ENCODE data around the gene TMCC2. TPM values are rescaled to one million over a fixed set of nuclear protein-coding genes. Genes with fewer than 3 reads are reported as not detected.
"Not testable (repeated sequence)": the region's sequence is repeated elsewhere in the genome, so short reads cannot be mapped to it uniquely, and the experiment has no call there.

The TMCC2 gene, protein sequence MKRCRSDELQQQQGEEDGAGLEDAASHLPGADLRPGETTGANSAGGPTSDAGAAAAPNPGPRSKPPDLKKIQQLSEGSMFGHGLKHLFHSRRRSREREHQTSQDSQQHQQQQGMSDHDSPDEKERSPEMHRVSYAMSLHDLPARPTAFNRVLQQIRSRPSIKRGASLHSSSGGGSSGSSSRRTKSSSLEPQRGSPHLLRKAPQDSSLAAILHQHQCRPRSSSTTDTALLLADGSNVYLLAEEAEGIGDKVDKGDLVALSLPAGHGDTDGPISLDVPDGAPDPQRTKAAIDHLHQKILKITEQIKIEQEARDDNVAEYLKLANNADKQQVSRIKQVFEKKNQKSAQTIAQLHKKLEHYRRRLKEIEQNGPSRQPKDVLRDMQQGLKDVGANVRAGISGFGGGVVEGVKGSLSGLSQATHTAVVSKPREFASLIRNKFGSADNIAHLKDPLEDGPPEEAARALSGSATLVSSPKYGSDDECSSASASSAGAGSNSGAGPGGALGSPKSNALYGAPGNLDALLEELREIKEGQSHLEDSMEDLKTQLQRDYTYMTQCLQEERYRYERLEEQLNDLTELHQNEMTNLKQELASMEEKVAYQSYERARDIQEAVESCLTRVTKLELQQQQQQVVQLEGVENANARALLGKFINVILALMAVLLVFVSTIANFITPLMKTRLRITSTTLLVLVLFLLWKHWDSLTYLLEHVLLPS
- 1 to 10 TPM; 2.6 to 2.7 TPM for total RNA-seq

GRCh38 chr1:205227584-205228013, at the start of gene TMCC2:
TSS of gene TMCC2 (plus strand) at chr1:205227946. CDS start at chr1:205228565, 619 bp downstream.
- peak; percentile 91 for DNase-seq
- Mint-ChIP-seq H3K4me3 (peak within 1 kb of the TSS; percentile 80), H3K27ac (peak within 1 kb of the TSS; percentile 77), H3K9me3 (ENCODE audit: insufficient read depth) (no peaks in the 10 kb centered on the region), H3K27me3 (ENCODE audit: low read depth) (peaks cover 34% of the 10 kb centered on the region), H3K36me3 (ENCODE audit: low read depth) (no peaks in the 10 kb centered on the region), H3K4me1 (ENCODE audit: low read depth) (peaks cover 45% of the 10 kb centered on the region)
- CTCF ChIA-PET, result interaction anchor here (0.5 to 24.8 kb wide), 21 partner anchors 9 to 254 kb away, joined by 3 to 509 read pairs (median 4); partner anchors contain the start of genes DSTYK and RBBP5
- peak; percentile 95 for ATAC-seq
- POLR2A ChIA-PET, result interaction anchor here (0.5 to 2.0 kb wide), 4 partner anchors 16 to 271 kb away, joined by 3 to 7 read pairs (median 4); partner anchors contain the start of gene DSTYK

- H3K27ac Mint-ChIP-seq, result no peak overlapping the region
- no peaks in the 10 kb centered on the region for H3K27me3 Mint-ChIP-seq (ENCODE audit: low read depth)
- H3K9me3 Mint-ChIP-seq (ENCODE audit: insufficient read depth), result no peaks in the 10 kb centered on the region
- peaks cover 22% of the 10 kb centered on the region for H3K36me3 Mint-ChIP-seq (ENCODE audit: low read depth)
- H3K4me1 Mint-ChIP-seq (ENCODE audit: low read depth), result peaks cover 32% of the 10 kb centered on the region
- CTCF ChIA-PET, result interaction anchor here (0.9 to 1.3 kb wide), 2 partner anchors 11 to 20 kb away, joined by 3 to 4 read pairs; no protein-coding TSS in a partner anchor
- DNase-seq, result no peak
- H3K4me3 Mint-ChIP-seq, result no peak overlapping the region
- POLR2A ChIA-PET, result no interaction called here
- ATAC-seq, result no peak
Measured at GRCh38 chr1:205179842-205180241, 47.9 kb upstream of the TMCC2 start.

GRCh38 chr1:205180331-205180730, 47.4 kb upstream of the TMCC2 start:
- ATAC-seq; POLR2A ChIA-PET; H3K27ac Mint-ChIP-seq; H3K27me3 Mint-ChIP-seq (ENCODE audit: low read depth); DNase-seq; H3K9me3 Mint-ChIP-seq (ENCODE audit: insufficient read depth); H3K4me3 Mint-ChIP-seq: not testable (repeated sequence)
- Mint-ChIP-seq H3K36me3 (ENCODE audit: low read depth) (peaks cover 23% of the 10 kb centered on the region), H3K4me1 (ENCODE audit: low read depth) (peaks cover 33% of the 10 kb centered on the region)
- CTCF ChIA-PET, result interaction anchor here (0.9 kb wide), 1 partner anchor 19 kb away, joined by 4 read pairs; no protein-coding TSS in a partner anchor

- peaks cover 58% of the 10 kb centered on the region for H3K4me1 Mint-ChIP-seq (ENCODE audit: low read depth)
- H3K27me3 Mint-ChIP-seq (ENCODE audit: low read depth), result no peaks in the 10 kb centered on the region
- DNase-seq, result no peak
- H3K4me3 Mint-ChIP-seq, result no peak overlapping the region
- no peak for ATAC-seq
- ChIA-PET POLR2A (interaction anchor here (1.7 kb wide), 1 partner anchor 28 kb away, joined by 5 read pairs; the partner anchor contains the start of gene DSTYK), CTCF (interaction anchor here (1.6 to 2.8 kb wide), 4 partner anchors 17 to 73 kb away, joined by 5 to 14 read pairs (median 10); no protein-coding TSS in a partner anchor)
- H3K27ac Mint-ChIP-seq, result no peak overlapping the region
- no peaks in the 10 kb centered on the region for H3K9me3 Mint-ChIP-seq (ENCODE audit: insufficient read depth)
- peaks cover 41% of the 10 kb centered on the region for H3K36me3 Mint-ChIP-seq (ENCODE audit: low read depth)
Measured at GRCh38 chr1:205182930-205183329, 44.8 kb upstream of the TMCC2 start.

GRCh38 chr1:205183676-205184335, 43.9 kb upstream of the TMCC2 start:
- peak; percentile 33 for DNase-seq
- POLR2A ChIA-PET, result interaction anchor here (1.7 kb wide), 1 partner anchor 28 kb away, joined by 5 read pairs; the partner anchor contains the start of gene DSTYK
- Mint-ChIP-seq H3K36me3 (ENCODE audit: low read depth) (peaks cover 44% of the 10 kb centered on the region), H3K9me3 (ENCODE audit: insufficient read depth) (no peaks in the 10 kb centered on the region), H3K27me3 (ENCODE audit: low read depth) (no peaks in the 10 kb centered on the region), H3K27ac (peak overlapping the region; percentile 77), H3K4me1 (ENCODE audit: low read depth) (peaks cover 62% of the 10 kb centered on the region), H3K4me3 (peak overlapping the region; percentile 32)
- peak; percentile 59 for ATAC-seq
- CTCF ChIA-PET, result interaction anchor here (1.0 to 2.8 kb wide), 6 partner anchors 16 to 72 kb away, joined by 3 to 14 read pairs (median 6); no protein-coding TSS in a partner anchor

DNA sequence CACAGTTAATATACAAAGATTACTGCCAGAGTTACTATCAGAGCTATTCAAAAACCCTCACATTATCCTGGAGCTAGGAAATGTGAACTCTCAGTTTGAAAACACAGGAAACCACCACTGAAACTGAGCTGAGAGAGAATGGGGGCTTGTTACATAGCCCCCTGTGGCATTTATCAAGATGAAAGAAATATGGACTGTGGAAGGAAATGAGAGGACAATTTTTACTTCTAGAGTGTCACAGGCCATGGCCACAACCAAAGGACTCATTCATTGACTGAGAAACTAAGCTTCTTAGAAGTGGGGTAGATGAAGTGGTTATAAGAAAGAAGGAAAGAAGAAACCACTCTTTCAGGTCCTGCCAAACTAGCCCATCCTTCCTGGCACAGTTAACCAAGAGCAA, 41.6 kb upstream of the TMCC2 start:
- Mint-ChIP-seq H3K36me3 (ENCODE audit: low read depth) (peaks cover 40% of the 10 kb centered on the region), H3K27me3 (ENCODE audit: low read depth) (no peaks in the 10 kb centered on the region), H3K9me3 (ENCODE audit: insufficient read depth) (no peaks in the 10 kb centered on the region), H3K27ac (peak overlapping the region; percentile 84), H3K4me1 (ENCODE audit: low read depth) (peaks cover 69% of the 10 kb centered on the region), H3K4me3 (peak overlapping the region; percentile 11)
- CTCF ChIA-PET, result interaction anchor here (0.7 to 1.2 kb wide), 5 partner anchors 13 to 45 kb away, joined by 3 to 8 read pairs (median 3); no protein-coding TSS in a partner anchor
- DNase-seq (peak; percentile 48), ATAC-seq (peak; percentile 78)
- POLR2A ChIA-PET, result interaction anchor here (1.1 to 1.2 kb wide), 2 partner anchors 13 to 24 kb away, joined by 3 to 7 read pairs; no protein-coding TSS in a partner anchor

DNA sequence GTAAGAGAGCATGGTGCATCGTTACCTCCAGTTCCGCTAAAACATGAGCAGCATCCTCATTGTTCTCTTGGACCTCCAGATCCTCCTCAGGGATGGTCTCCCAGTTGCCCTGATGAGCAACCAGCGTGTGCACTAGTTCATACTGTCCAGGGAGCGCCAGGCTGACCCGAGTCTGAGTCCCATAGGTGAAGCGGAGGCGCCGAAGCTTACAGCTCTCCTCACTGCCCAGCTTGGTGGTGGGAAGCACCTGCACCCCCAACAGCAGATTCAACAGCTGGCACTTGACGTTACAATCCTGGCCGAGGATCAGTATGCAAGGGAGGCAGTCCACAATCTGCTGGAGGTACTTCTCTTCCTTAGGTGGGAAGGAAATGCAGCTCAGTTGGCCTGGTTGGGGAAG, 40.3 kb upstream of the TMCC2 start:
- CTCF ChIA-PET, result interaction anchor here (0.6 to 2.0 kb wide), 2 partner anchors 12 to 163 kb away, joined by 3 to 6 read pairs; no protein-coding TSS in a partner anchor
- Mint-ChIP-seq H3K27ac (no peak overlapping the region), H3K27me3 (ENCODE audit: low read depth) (no peaks in the 10 kb centered on the region), H3K4me1 (ENCODE audit: low read depth) (peaks cover 75% of the 10 kb centered on the region), H3K9me3 (ENCODE audit: insufficient read depth) (no peaks in the 10 kb centered on the region), H3K4me3 (no peak overlapping the region), H3K36me3 (ENCODE audit: low read depth) (peaks cover 40% of the 10 kb centered on the region)
- no peak for DNase-seq
- POLR2A ChIA-PET, result interaction anchor here (0.8 kb wide), 1 partner anchor 12 kb away, joined by 3 read pairs; no protein-coding TSS in a partner anchor
- no peak for ATAC-seq

DNA sequence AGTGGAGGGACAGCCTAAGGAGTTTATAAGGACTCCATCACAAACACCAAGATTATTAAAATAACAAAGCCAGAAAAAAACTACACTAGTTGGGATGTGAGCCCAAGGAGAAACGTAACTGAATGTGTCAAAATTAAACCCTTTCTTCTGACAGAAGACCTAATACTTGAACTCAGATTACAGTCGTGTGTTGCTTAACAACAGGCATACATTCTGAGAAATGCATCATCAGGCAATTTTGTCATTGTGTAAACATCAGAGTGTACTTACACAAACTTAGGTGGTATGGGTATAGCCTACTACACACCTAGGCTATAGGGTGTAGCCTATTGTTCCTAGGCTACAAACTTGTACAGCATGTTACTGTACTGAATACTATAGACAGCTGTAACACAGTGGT, 39.6 kb upstream of the TMCC2 start:
- no peaks in the 10 kb centered on the region for H3K9me3 Mint-ChIP-seq (ENCODE audit: insufficient read depth)
- ATAC-seq (no peak), DNase-seq (no peak)
- POLR2A ChIA-PET, result interaction anchor here (0.8 kb wide), 1 partner anchor 11 kb away, joined by 3 read pairs; no protein-coding TSS in a partner anchor
- peaks cover 36% of the 10 kb centered on the region for H3K36me3 Mint-ChIP-seq (ENCODE audit: low read depth)
- no peak overlapping the region for H3K4me3 Mint-ChIP-seq
- H3K27me3 Mint-ChIP-seq (ENCODE audit: low read depth), result no peaks in the 10 kb centered on the region
- CTCF ChIA-PET, result interaction anchor here (1.6 to 2.0 kb wide), 2 partner anchors 11 to 68 kb away, joined by 4 to 6 read pairs; no protein-coding TSS in a partner anchor
- peaks cover 73% of the 10 kb centered on the region for H3K4me1 Mint-ChIP-seq (ENCODE audit: low read depth)
- H3K27ac Mint-ChIP-seq, result no peak overlapping the region

DNA sequence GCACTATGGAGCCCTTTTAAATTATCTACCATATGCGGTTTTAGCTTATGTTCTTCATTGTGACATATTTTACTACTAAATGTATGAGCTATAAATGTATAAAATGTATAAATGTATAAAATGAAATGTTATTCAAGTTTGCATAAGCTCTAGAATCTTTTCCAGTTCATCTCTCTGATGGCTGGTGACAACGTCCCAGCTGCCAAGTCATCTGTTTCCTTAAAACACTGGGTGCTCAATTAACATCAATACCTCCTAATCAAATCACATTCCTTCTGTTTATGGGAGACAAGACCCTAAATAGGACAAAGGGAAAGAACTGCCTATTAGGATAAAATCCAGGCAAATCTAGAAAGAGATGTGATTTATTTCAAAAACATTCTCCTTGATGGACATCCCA, 39.1 kb upstream of the TMCC2 start:
- H3K4me1 Mint-ChIP-seq (ENCODE audit: low read depth), result peaks cover 72% of the 10 kb centered on the region
- H3K4me3 Mint-ChIP-seq, result no peak overlapping the region
- ATAC-seq, result no peak
- H3K36me3 Mint-ChIP-seq (ENCODE audit: low read depth), result peaks cover 35% of the 10 kb centered on the region
- no peaks in the 10 kb centered on the region for H3K27me3 Mint-ChIP-seq (ENCODE audit: low read depth)
- DNase-seq, result no peak
- no peak overlapping the region for H3K27ac Mint-ChIP-seq
- CTCF ChIA-PET, result interaction anchor here (1.6 to 2.0 kb wide), 2 partner anchors 11 to 67 kb away, joined by 4 to 6 read pairs; no protein-coding TSS in a partner anchor
- no peaks in the 10 kb centered on the region for H3K9me3 Mint-ChIP-seq (ENCODE audit: insufficient read depth)
- POLR2A ChIA-PET, result no interaction called here

DNA sequence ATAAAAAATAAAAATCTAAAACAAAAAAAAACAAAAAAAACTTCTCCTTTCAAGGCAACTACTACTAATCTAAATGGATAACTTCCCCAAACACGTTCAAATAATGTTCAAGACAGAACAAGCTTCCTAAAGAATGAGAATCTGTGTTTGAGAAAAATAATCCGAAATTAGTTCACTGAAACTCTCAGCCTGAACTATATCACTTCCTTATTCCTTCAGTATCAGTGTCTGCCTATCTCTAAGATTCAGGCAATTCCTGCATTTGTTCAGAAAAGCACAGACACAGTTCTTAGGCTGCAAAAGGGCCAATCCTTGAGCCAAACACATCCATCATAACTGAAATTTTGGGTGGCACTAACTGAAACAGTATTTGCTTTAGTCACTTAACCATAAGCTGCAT, 38.6 kb upstream of the TMCC2 start:
- Mint-ChIP-seq H3K4me1 (ENCODE audit: low read depth) (peaks cover 70% of the 10 kb centered on the region), H3K27ac (no peak overlapping the region), H3K4me3 (no peak overlapping the region), H3K36me3 (ENCODE audit: low read depth) (peaks cover 32% of the 10 kb centered on the region), H3K9me3 (ENCODE audit: insufficient read depth) (no peaks in the 10 kb centered on the region), H3K27me3 (ENCODE audit: low read depth) (no peaks in the 10 kb centered on the region)
- DNase-seq (no peak), ATAC-seq (no peak)
- ChIA-PET POLR2A (no interaction called here), CTCF (interaction anchor here (1.6 kb wide), 1 partner anchor 67 kb away, joined by 4 read pairs; no protein-coding TSS in a partner anchor)
